DOHH2 (cell line): ENCODE measurements around the gene SENP2.

Experiments
- H3F3A ChIP-seq: fragments of 200-600 bp; sonication (generic), shearing (Covaris generic); 2 replicates; pipeline ENCODE4 v1.6.0; 2016; ENCODE audit warnings: antibody characterized with exemption, mild to moderate bottlenecking; ENCODE audit not compliant: control insufficient read depth, insufficient read depth
- H3K27ac ChIP-seq: fragments of 200-600 bp; sonication (generic); 2 replicates; pipeline ENCODE4 v1.5.1; 2014; ENCODE audit warnings: low read depth, mild to moderate bottlenecking, low read length, moderate library complexity
- H3K27me3 ChIP-seq: fragments of 200-600 bp; sonication (generic); 2 replicates; pipeline ENCODE4 v1.6.1; 2014; ENCODE audit warnings: mild to moderate bottlenecking, low read length, mixed read lengths; ENCODE audit not compliant: control insufficient read depth
- H3K36me3 ChIP-seq: fragments of 200-600 bp; sonication (generic); 2 replicates; pipeline ENCODE4 v1.6.1; 2014; ENCODE audit warnings: mild to moderate bottlenecking, low read length, moderate library complexity, mixed read lengths; ENCODE audit not compliant: control insufficient read depth
- H3K4me1 ChIP-seq: fragments of 200-600 bp; sonication (generic); 2 replicates; pipeline ENCODE4 v1.6.1; 2014; ENCODE audit warnings: mild to moderate bottlenecking, low read length, mixed read lengths; ENCODE audit not compliant: control insufficient read depth
- H3K4me2 ChIP-seq: fragments of 200-600 bp; sonication (generic); 2 replicates; pipeline ENCODE4 v1.6.0; 2014; ENCODE audit warnings: mild to moderate bottlenecking, low read length, moderate library complexity
- H3K4me3 ChIP-seq: fragments of 200-600 bp; sonication (generic); 2 replicates; pipeline ENCODE4 v1.5.1; 2014; ENCODE audit warnings: mild to moderate bottlenecking, low read length, mixed read lengths
- H3K79me2 ChIP-seq: fragments of 200-600 bp; sonication (generic); 2 replicates; pipeline ENCODE4 v1.6.1; 2014; ENCODE audit warnings: mild to moderate bottlenecking, low read length, mixed read lengths; ENCODE audit not compliant: control insufficient read depth
- H3K9me2 ChIP-seq: fragments of 200-600 bp; sonication (generic); replicated peaks from 2 replicates; pipeline ENCODE4 v1.6.1; 2014; ENCODE audit warnings: mild to moderate bottlenecking, low read length, mixed read lengths; ENCODE audit not compliant: control insufficient read depth
- H3K9me3 ChIP-seq: fragments of 200-600 bp; sonication (generic); 2 replicates; pipeline ENCODE4 v1.6.1; 2014; ENCODE audit warnings: antibody characterized with exemption, low read length, mixed read lengths; ENCODE audit not compliant: control insufficient read depth, insufficient read depth
- H4K20me1 ChIP-seq: fragments of 200-600 bp; sonication (generic); 2 replicates; pipeline ENCODE4 v1.6.0; 2014; ENCODE audit warnings: low read depth, mild to moderate bottlenecking, antibody characterized with exemption, low read length, moderate library complexity; ENCODE audit not compliant: control insufficient read depth, insufficient read depth
- EZH2phosphoT487 ChIP-seq: fragments of 200-600 bp; sonication (generic); IDR thresholded peaks from 2 replicates; pipeline ENCODE4 v1.6.1; 2017; ENCODE audit warnings: borderline replicate concordance, mild to moderate bottlenecking, antibody characterized with exemption, low read length, moderate library complexity, mixed read lengths
- TF ChIP-seq, protein P1 (sequence below): fragments of 200-600 bp; sonication (generic); IDR thresholded peaks from one replicate; pipeline ENCODE4 v1.5.1; 2014; ENCODE audit warnings: antibody characterized with exemption, mild to moderate bottlenecking, low read depth, low read length; ENCODE audit not compliant: poor library complexity, severe bottlenecking

The SENP2 gene

DNA sequence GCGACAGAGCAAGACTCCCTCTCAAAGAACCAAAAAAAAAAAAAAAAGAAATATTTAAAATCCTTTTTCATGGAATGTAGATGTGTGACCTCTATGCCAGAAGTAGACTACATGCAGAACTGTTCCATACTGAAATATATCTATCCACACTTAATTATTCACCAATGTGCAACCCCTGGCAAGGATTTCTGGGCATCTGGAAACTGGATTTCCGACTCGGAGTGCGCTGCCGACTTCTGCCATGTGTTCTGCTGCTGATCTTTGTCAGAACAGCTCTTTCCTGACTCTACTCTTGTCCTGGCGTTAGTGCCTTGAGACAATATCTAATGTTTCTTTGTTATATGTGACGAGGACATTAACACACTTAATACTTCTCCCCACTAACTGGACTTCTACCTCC, 45.4 kb upstream of the SENP2 start:
- no peak overlapping the region for H3K4me3 ChIP-seq
- H3K4me1 ChIP-seq: peaks cover 18% of the 10 kb centered on the region
- TF ChIP-seq, protein P1, sequence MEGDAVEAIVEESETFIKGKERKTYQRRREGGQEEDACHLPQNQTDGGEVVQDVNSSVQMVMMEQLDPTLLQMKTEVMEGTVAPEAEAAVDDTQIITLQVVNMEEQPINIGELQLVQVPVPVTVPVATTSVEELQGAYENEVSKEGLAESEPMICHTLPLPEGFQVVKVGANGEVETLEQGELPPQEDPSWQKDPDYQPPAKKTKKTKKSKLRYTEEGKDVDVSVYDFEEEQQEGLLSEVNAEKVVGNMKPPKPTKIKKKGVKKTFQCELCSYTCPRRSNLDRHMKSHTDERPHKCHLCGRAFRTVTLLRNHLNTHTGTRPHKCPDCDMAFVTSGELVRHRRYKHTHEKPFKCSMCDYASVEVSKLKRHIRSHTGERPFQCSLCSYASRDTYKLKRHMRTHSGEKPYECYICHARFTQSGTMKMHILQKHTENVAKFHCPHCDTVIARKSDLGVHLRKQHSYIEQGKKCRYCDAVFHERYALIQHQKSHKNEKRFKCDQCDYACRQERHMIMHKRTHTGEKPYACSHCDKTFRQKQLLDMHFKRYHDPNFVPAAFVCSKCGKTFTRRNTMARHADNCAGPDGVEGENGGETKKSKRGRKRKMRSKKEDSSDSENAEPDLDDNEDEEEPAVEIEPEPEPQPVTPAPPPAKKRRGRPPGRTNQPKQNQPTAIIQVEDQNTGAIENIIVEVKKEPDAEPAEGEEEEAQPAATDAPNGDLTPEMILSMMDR: no peak
- TF ChIP-seq EZH2phosphoT487: no peak
- no peaks in the 10 kb centered on the region for H3K36me3 ChIP-seq
- no peak overlapping the region for H3K27ac ChIP-seq
- H3K27me3 ChIP-seq: no peaks in the 10 kb centered on the region
- peaks cover 11% of the 10 kb centered on the region for H3F3A ChIP-seq
- no peak overlapping the region for H3K4me2 ChIP-seq
- no peaks in the 10 kb centered on the region for H4K20me1 ChIP-seq
- H3K9me2 ChIP-seq: no peaks in the 10 kb centered on the region
- no peaks in the 10 kb centered on the region for H3K9me3 ChIP-seq
- no peaks in the 10 kb centered on the region for H3K79me2 ChIP-seq

DNA sequence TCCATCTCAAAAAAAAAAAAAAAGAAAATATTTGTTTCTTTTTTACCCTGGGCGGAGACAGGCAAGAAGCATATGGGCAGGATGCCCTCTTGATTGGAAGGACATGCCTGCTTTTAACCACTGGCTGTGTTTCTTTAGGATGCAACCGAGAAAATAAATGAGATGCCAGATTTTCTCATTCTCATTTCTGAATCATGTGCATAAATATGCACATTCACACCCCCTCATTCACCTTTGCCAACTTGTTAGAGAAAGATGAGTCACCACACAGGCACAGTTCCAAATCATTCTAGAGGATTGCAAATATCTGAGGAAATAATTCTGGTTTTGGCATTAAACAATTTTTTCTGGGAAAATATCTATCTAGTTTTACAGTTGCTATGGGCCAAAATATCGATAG, 37.0 kb upstream of the SENP2 start:
- TF ChIP-seq, protein P1: no peak
- TF ChIP-seq EZH2phosphoT487: no peak
- H3K4me2 ChIP-seq: no peak overlapping the region
- peaks cover 5% of the 10 kb centered on the region; the same call in 1 of the 2 replicates for H3F3A ChIP-seq
- no peaks in the 10 kb centered on the region for H3K27me3 ChIP-seq
- H3K9me2 ChIP-seq: no peaks in the 10 kb centered on the region
- no peaks in the 10 kb centered on the region for H3K9me3 ChIP-seq
- H4K20me1 ChIP-seq: no peaks in the 10 kb centered on the region
- H3K4me1 ChIP-seq: peaks cover 9% of the 10 kb centered on the region
- H3K36me3 ChIP-seq: no peaks in the 10 kb centered on the region
- no peak overlapping the region for H3K4me3 ChIP-seq
- no peaks in the 10 kb centered on the region for H3K79me2 ChIP-seq
- H3K27ac ChIP-seq: no peak overlapping the region

DNA sequence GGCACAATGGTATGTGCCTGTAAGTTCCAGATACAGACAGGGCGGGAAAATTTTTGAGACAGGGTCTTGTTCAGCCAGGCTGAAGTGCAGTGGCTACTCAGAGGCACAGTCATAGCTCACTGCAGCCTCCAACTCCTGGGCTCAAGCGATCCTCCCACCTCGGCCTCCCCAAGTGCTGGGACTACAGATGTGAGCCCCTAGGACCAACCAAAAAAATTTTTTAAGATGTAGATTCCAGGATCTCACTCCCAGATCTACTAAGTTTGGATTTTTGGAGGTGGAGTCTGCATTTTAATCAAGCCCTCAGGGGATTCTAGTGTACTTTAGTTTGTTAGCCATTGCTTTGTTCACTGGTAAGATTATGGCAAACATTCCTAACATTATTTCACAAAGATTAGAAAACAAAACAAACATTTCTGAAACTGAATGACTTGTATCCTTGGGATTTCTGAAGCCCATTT, 36.4 kb upstream of the SENP2 start:
- Histone ChIP-seq H3K79me2 (no peaks in the 10 kb centered on the region), H3K27ac (no peak overlapping the region), H3K9me2 (no peaks in the 10 kb centered on the region), H4K20me1 (no peaks in the 10 kb centered on the region), H3K36me3 (no peaks in the 10 kb centered on the region), H3F3A (peaks cover 5% of the 10 kb centered on the region; the same call in 1 of the 2 replicates), H3K4me1 (peaks cover 9% of the 10 kb centered on the region), H3K4me3 (no peak overlapping the region), H3K4me2 (no peak overlapping the region), H3K9me3 (no peaks in the 10 kb centered on the region), H3K27me3 (no peaks in the 10 kb centered on the region)
- no peak for TF ChIP-seq EZH2phosphoT487
- TF ChIP-seq, protein P1: no peak
